DOHH2 (cell line): ENCODE data around the gene CEP85.

Source experiments
- CTCF ChIP-seq: fragments of 200-600 bp; sonication (generic); IDR thresholded peaks from one replicate; pipeline ENCODE4 v1.5.1; 2014; ENCODE audit warnings: antibody characterized with exemption, mild to moderate bottlenecking, low read depth, low read length; ENCODE audit not compliant: poor library complexity, severe bottlenecking
- EZH2phosphoT487 ChIP-seq: fragments of 200-600 bp; sonication (generic); IDR thresholded peaks from 2 replicates; pipeline ENCODE4 v1.6.1; 2017; ENCODE audit warnings: borderline replicate concordance, mild to moderate bottlenecking, antibody characterized with exemption, low read length, moderate library complexity, mixed read lengths

DNA sequence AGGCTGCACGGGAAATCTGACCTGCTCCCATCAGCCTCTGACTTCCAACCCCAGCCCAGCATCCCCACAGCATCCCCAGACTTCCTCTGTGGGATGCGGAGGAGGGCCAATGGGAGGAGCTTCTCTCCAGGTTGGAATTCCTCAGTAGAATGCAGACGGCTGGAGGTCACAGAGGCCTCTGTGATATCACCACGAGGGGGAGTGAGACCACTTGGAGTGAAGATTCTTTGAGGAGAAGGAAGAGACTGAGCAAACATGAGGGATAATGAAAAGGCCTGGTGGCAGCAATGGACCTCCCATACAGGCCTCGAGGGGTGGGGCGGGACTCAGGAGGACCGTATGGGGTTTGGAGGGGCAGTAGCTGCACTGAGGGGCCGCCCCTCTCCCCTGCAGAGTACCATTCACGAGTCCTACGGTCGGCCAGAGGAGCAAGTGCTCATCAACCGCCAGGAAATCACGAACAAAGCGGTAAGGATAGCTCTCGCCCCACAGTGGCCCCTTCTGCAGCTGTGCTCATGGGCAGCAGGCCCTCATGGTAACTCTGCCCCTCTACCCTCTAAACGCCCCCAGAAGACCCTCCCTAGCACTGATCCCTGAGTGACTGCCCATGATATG, 43.5 kb upstream of the CEP85 start, which contains the start of gene CATSPER4:
- TF ChIP-seq CTCF (peak; percentile 35), EZH2phosphoT487 (no peak)
